ENCODE results near the gene KRTAP10-2. TPM values are rescaled to one million over a fixed set of nuclear protein-coding genes. Genes with fewer than 3 reads are reported as not detected.

Gene KRTAP10-2
- total and polyA plus RNA-seq, 2 experiments from 2014 or later: not detected

GRCh38 chr21:44556879-44557278 is 5.6 kb upstream of the KRTAP10-2 start:
- H3K27me3 ChIP-seq (replicated peaks; ENCODE audit: insufficient read depth): peaks cover 35% of the 10 kb centered on the region
- no peaks in the 10 kb centered on the region for H3K4me1 ChIP-seq (ENCODE audit: insufficient read depth)
- H3F3A ChIP-seq (ENCODE audit: insufficient read depth): no peaks in the 10 kb centered on the region

GRCh38 chr21:44555200-44555875 is 4.0 kb upstream of the KRTAP10-2 start:
- no peak overlapping the region for H3K27ac ChIP-seq
- DNase-seq: no peak
- in situ Hi-C loops (cut with MboI): no loop called here
- H4K20me1 ChIP-seq (ENCODE audit: insufficient read depth): no peaks in the 10 kb centered on the region
- no peaks in the 10 kb centered on the region for H3K36me3 ChIP-seq (ENCODE audit: low read depth)
- H3K79me2 ChIP-seq (ENCODE audit: insufficient read depth): no peaks in the 10 kb centered on the region
- peaks cover 35% of the 10 kb centered on the region for H3K27me3 ChIP-seq (replicated peaks; ENCODE audit: insufficient read depth)
- TF ChIP-seq EZH2phosphoT487 (IDR thresholded peaks at IDR 0.05; ENCODE audit: insufficient read depth, low read depth): no peak
- no peak for TF ChIP-seq EZH2 (IDR thresholded peaks at IDR 0.05; ENCODE audit: insufficient read depth, poor library complexity, severe bottlenecking)
- no peaks in the 10 kb centered on the region for H3K9me3 ChIP-seq (ENCODE audit: low read depth)
- no peaks in the 10 kb centered on the region for H3K4me1 ChIP-seq (ENCODE audit: insufficient read depth)
- no peaks in the 10 kb centered on the region for H3F3A ChIP-seq (ENCODE audit: insufficient read depth)
- no peak overlapping the region for H3K4me3 ChIP-seq
- H2AFZ ChIP-seq: no peak overlapping the region
- no peaks in the 10 kb centered on the region for H3K9me2 ChIP-seq (ENCODE audit: insufficient read depth)
- WGBS, 2 experiments (ENCODE audit: low coverage in 1 of 2, low lambda C conversion rate in 2 of 2, missing lambda C conversion rate in 2 of 2): 27 to 28% methylated on average over 10 to 13 of the region's 13 CpGs
- no peak overlapping the region for H3K9ac ChIP-seq
- no peak overlapping the region for H3K4me2 ChIP-seq (ENCODE audit: unreplicated experiment)

More at GRCh38 chr21:44556879-44557278, 5.6 kb upstream of the KRTAP10-2 start:
- Histone ChIP-seq H3K9ac (no peak overlapping the region), H3K79me2 (ENCODE audit: insufficient read depth) (no peaks in the 10 kb centered on the region), H3K9me2 (ENCODE audit: insufficient read depth) (no peaks in the 10 kb centered on the region), H3K4me2 (ENCODE audit: unreplicated experiment) (no peak overlapping the region), H3K27ac (no peak overlapping the region), H3K9me3 (ENCODE audit: low read depth) (no peaks in the 10 kb centered on the region), H4K20me1 (ENCODE audit: insufficient read depth) (no peaks in the 10 kb centered on the region), H3K4me3 (no peak overlapping the region), H3K36me3 (ENCODE audit: low read depth) (no peaks in the 10 kb centered on the region), H2AFZ (no peak overlapping the region)
- WGBS, 2 experiments (ENCODE audit: low coverage in 1 of 2, low lambda C conversion rate in 2 of 2, missing lambda C conversion rate in 2 of 2): 72 to 77% methylated on average over 9 of the region's 9 CpGs
- no peak for DNase-seq
- in situ Hi-C loops (cut with MboI): no loop called here
- TF ChIP-seq EZH2phosphoT487 (IDR thresholded peaks at IDR 0.05; ENCODE audit: insufficient read depth, low read depth) (no peak), EZH2 (IDR thresholded peaks at IDR 0.05; ENCODE audit: insufficient read depth, poor library complexity, severe bottlenecking) (no peak)

GRCh38 chr21:44552681-44553080 is 1.4 kb upstream of the KRTAP10-2 start:
- H3K27ac ChIP-seq: no peak overlapping the region
- H3K4me2 ChIP-seq (ENCODE audit: unreplicated experiment): no peak overlapping the region
- H3K27me3 ChIP-seq (replicated peaks; ENCODE audit: insufficient read depth): peaks cover 48% of the 10 kb centered on the region
- in situ Hi-C loops (cut with MboI): no loop called here
- H3K4me3 ChIP-seq: no peak overlapping the region
- DNase-seq: no peak
- no peaks in the 10 kb centered on the region for H3F3A ChIP-seq (ENCODE audit: insufficient read depth)
- H3K79me2 ChIP-seq (ENCODE audit: insufficient read depth): no peaks in the 10 kb centered on the region
- H3K36me3 ChIP-seq (ENCODE audit: low read depth): no peaks in the 10 kb centered on the region
- TF ChIP-seq EZH2phosphoT487 (IDR thresholded peaks at IDR 0.05; ENCODE audit: insufficient read depth, low read depth) (no peak), EZH2 (IDR thresholded peaks at IDR 0.05; ENCODE audit: insufficient read depth, poor library complexity, severe bottlenecking) (no peak)
- no peaks in the 10 kb centered on the region for H4K20me1 ChIP-seq (ENCODE audit: insufficient read depth)
- no peak overlapping the region for H2AFZ ChIP-seq
- H3K9ac ChIP-seq: no peak overlapping the region
- 36 to 42% methylated on average over 13 of the region's 13 CpGs for WGBS, 2 experiments (ENCODE audit: low coverage in 1 of 2, low lambda C conversion rate in 2 of 2, missing lambda C conversion rate in 2 of 2)
- H3K4me1 ChIP-seq (ENCODE audit: insufficient read depth): no peaks in the 10 kb centered on the region
- H3K9me3 ChIP-seq (ENCODE audit: low read depth): no peaks in the 10 kb centered on the region
- H3K9me2 ChIP-seq (ENCODE audit: insufficient read depth): no peaks in the 10 kb centered on the region

- Histone ChIP-seq H3K27me3 (replicated peaks; ENCODE audit: insufficient read depth) (peaks cover 48% of the 10 kb centered on the region), H3K4me3 (no peak overlapping the region), H3K79me2 (ENCODE audit: insufficient read depth) (no peaks in the 10 kb centered on the region), H3K36me3 (ENCODE audit: low read depth) (no peaks in the 10 kb centered on the region), H4K20me1 (ENCODE audit: insufficient read depth) (no peaks in the 10 kb centered on the region), H3K9me3 (ENCODE audit: low read depth) (no peaks in the 10 kb centered on the region), H3K27ac (no peak overlapping the region), H2AFZ (no peak overlapping the region), H3F3A (ENCODE audit: insufficient read depth) (no peaks in the 10 kb centered on the region), H3K4me2 (ENCODE audit: unreplicated experiment) (no peak overlapping the region), H3K9ac (no peak overlapping the region), H3K9me2 (ENCODE audit: insufficient read depth) (no peaks in the 10 kb centered on the region), H3K4me1 (ENCODE audit: insufficient read depth) (no peaks in the 10 kb centered on the region)
- no peak for DNase-seq
- in situ Hi-C loops (cut with MboI): no loop called here
- no peak for TF ChIP-seq EZH2 (IDR thresholded peaks at IDR 0.05; ENCODE audit: insufficient read depth, poor library complexity, severe bottlenecking)
- no peak for TF ChIP-seq EZH2phosphoT487 (IDR thresholded peaks at IDR 0.05; ENCODE audit: insufficient read depth, low read depth)
- WGBS, 2 experiments (ENCODE audit: low coverage in 1 of 2, low lambda C conversion rate in 2 of 2, missing lambda C conversion rate in 2 of 2): 67 to 74% methylated on average over 5 to 6 of the region's 6 CpGs
Measured at GRCh38 chr21:44552136-44552535, 831 bp upstream of the KRTAP10-2 start.

All from GM23248 (cell line).